ENCODE results near the gene ABL2. TPM values are rescaled to one million over a fixed set of nuclear protein-coding genes. Genes with fewer than 3 reads are reported as not detected.

ABL2 gene
- total and polyA plus RNA-seq, 9 of the 15 experiments (the other 6 are each of a cell fraction or from before 2014, with no cell fraction given): 1.4 to 15.0 (median 8.6) TPM

DNA sequence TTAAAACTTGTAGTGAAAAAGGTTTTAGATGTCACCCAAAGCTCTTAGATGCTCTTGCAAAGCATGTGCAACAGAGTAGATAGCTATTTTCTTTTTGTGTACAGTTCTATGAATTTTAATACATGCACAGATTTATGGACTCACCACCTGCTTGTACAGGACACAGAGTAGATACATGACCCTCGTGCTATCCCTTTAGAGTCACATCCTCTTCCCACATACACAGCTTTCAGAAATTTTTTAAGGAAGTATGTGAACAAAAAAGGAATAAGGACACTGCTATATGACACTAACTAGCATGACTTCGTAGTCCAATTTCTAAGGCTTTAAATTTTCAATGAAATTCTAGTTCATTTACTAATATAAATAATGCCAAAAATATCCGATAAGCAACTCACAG lies 60.9 kb downstream of the ABL2 start:
- H3K27ac ChIP-seq (ENCODE audit: extremely low read depth, low read depth, low read length): no peak overlapping the region

More for the DNA sequence above, 60.9 kb downstream of the ABL2 start:
- no peaks in the 10 kb centered on the region; the same call in 1 of the 2 replicates for H4K20me1 ChIP-seq (replicated peaks; ENCODE audit: control insufficient read depth, insufficient read depth, low read length)
- no peaks in the 10 kb centered on the region for H3K9me1 ChIP-seq (ENCODE audit: control insufficient read depth, insufficient read depth, low read length)
- H3K9me3 ChIP-seq (replicated peaks; ENCODE audit: control insufficient read depth, insufficient read depth, low read depth, low read length): no peaks in the 10 kb centered on the region
- H2AFZ ChIP-seq (ENCODE audit: low read depth, low read length): no peak overlapping the region
- ChIA-PET CTCF (ENCODE audit: low intra/inter-chr PET ratio) (no interaction called here), POLR2A (interaction anchor here (1.6 to 1.7 kb wide), 2 partner anchors 16 to 21 kb away, joined by 3 to 4 read pairs; no protein-coding TSS in a partner anchor)
- no peaks in the 10 kb centered on the region for H3K36me3 ChIP-seq (ENCODE audit: control insufficient read depth, insufficient read depth, low read length)
- intact Hi-C loops (cut with micrococcal nuclease) (no loop called here), in situ Hi-C loops (cut with MboI) (no loop called here)
- DNase-seq (ENCODE audit: extremely low read depth in 1 of 4, low spot score in 3 of 4) (no peak), FAIRE-seq (no peak), ATAC-seq (no peak)
- no peak overlapping the region for H3K4me2 ChIP-seq (ENCODE audit: insufficient read depth, low read length)
- 69% methylated on average over 3 of the region's 3 CpGs for WGBS (ENCODE audit: insufficient coverage, low coverage, missing lambda C conversion rate)
- no peaks in the 10 kb centered on the region for H3K4me1 ChIP-seq (replicated peaks in 1 of 2; ENCODE audit: control insufficient read depth in 2 of 2, insufficient read depth in 2 of 2, low read length in 2 of 2)
- H3K9ac ChIP-seq (ENCODE audit: insufficient read depth in 1 of 2, low read depth in 2 of 2, low read length in 2 of 2): no peak overlapping the region
- H3K4me3 ChIP-seq: no peak overlapping the region
- BruUV-seq (replicated peaks): no TSS peak
- H3K27me3 ChIP-seq (ENCODE audit: control insufficient read depth in 2 of 2, insufficient read depth in 2 of 2, low read length in 2 of 2): no peaks in the 10 kb centered on the region
- TF ChIP-seq PHF20 (IDR thresholded peaks at IDR 0.05; ENCODE audit: partially characterized antibody) (no peak), KDM5B (IDR thresholded peaks at IDR 0.05; ENCODE audit: insufficient replicate concordance, low read depth, low read length) (no peak), ATF7 (IDR thresholded peaks at IDR 0.05) (no peak), FOXA1 (IDR thresholded peaks at IDR 0.05; ENCODE audit: borderline replicate concordance) (no peak), ZBTB17 (CRISPR knock-in tag; IDR thresholded peaks at IDR 0.05) (no peak), ZNF311 (CRISPR knock-in tag; IDR thresholded peaks at IDR 0.05) (no peak), RBM17 (IDR thresholded peaks at IDR 0.05; ENCODE audit: borderline replicate concordance, low read depth, low read length) (no peak), DACH1 (IDR thresholded peaks at IDR 0.05; ENCODE audit: partially characterized antibody) (no peak), SRSF7 (optimal IDR thresholded peaks at IDR 0.05; ENCODE audit: low read depth, low read length) (no peak), TAL1 (IDR thresholded peaks at IDR 0.05) (no peak), MEF2A (IDR thresholded peaks at IDR 0.05; ENCODE audit: control insufficient read depth, low read depth, low read length) (no peak), MYBL2 (IDR thresholded peaks at IDR 0.05; ENCODE audit: low read depth) (no peak), MYBL2 (CRISPR knock-in tag; IDR thresholded peaks at IDR 0.05; ENCODE audit: borderline replicate concordance) (no peak)
- TF ChIP-seq, protein P1, sequence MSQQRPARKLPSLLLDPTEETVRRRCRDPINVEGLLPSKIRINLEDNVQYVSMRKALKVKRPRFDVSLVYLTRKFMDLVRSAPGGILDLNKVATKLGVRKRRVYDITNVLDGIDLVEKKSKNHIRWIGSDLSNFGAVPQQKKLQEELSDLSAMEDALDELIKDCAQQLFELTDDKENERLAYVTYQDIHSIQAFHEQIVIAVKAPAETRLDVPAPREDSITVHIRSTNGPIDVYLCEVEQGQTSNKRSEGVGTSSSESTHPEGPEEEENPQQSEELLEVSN (IDR thresholded peaks at IDR 0.05; ENCODE audit: borderline replicate concordance in 1 of 2, extremely low read depth in 1 of 2, insufficient read depth in 1 of 2, insufficient read length in 1 of 2, low read depth in 1 of 2, low read length in 1 of 2, poor library complexity in 1 of 2, severe bottlenecking in 1 of 2): no peak
- H3K79me2 ChIP-seq (ENCODE audit: control insufficient read depth, insufficient read depth, low read length): 0 out of 3 replicates have a peak, but pooled peaks cover 5% of the 10 kb centered on the region
